Measurements from ENCODE around the gene KNDC1.
A peak's percentile ranks its signal among the peaks of the same experiment; 100 is the strongest.

KNDC1 gene

DNA sequence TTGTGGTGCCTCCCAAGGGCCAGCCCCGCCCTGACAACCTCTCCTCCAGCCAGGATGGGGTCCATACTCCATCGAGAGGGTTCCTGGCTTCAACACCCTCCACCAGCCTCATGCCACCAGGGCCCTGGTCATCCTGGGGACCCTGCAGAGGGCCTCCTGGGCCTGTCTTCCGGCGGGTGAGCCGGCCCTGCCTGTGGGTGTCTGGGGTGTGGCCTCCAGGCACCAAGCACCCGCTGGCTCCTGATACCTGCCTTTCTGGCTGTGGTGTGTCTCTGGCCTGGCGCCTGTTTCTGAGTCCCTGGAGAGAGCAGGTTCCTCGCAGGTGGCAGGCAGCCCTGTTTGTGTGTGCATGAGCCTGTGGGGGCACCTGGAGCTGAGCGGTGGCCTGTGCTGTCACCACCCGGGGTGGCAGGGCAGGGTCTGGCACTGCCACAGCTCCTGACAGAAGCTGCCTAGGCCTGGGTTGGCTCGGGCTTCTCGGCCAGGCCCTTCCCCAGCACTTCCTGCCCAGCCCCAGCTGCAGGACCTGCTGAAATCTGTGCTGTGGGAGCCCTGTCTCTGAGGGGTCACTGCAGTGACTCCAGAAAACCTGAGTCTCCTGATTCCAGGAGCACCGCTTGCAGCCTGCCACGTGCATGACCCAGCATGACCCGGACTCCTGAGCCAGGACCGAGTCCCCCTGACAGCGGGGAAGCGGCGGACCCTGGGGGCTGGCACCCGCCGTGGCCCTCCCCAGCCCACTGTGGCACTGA is 98.2 kb downstream of the KNDC1 start:
- TF ChIP-seq, protein P1, sequence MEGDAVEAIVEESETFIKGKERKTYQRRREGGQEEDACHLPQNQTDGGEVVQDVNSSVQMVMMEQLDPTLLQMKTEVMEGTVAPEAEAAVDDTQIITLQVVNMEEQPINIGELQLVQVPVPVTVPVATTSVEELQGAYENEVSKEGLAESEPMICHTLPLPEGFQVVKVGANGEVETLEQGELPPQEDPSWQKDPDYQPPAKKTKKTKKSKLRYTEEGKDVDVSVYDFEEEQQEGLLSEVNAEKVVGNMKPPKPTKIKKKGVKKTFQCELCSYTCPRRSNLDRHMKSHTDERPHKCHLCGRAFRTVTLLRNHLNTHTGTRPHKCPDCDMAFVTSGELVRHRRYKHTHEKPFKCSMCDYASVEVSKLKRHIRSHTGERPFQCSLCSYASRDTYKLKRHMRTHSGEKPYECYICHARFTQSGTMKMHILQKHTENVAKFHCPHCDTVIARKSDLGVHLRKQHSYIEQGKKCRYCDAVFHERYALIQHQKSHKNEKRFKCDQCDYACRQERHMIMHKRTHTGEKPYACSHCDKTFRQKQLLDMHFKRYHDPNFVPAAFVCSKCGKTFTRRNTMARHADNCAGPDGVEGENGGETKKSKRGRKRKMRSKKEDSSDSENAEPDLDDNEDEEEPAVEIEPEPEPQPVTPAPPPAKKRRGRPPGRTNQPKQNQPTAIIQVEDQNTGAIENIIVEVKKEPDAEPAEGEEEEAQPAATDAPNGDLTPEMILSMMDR (IDR thresholded peaks at IDR 0.05; ENCODE audit: borderline replicate concordance, insufficient read depth, low read depth, low read length) = no peak

GRCh38 chr10:133258818-133259601 is 99.0 kb downstream of the KNDC1 start:
- no peak overlapping the region for H3K4me3 ChIP-seq (ENCODE audit: low read depth, low read length)
- TF ChIP-seq, protein P1 (IDR thresholded peaks at IDR 0.05; ENCODE audit: borderline replicate concordance, insufficient read depth, low read depth, low read length) = no peak

More for the DNA sequence above, 98.2 kb downstream of the KNDC1 start:
- H3K4me3 ChIP-seq (ENCODE audit: low read depth, low read length) = no peak overlapping the region

DNA sequence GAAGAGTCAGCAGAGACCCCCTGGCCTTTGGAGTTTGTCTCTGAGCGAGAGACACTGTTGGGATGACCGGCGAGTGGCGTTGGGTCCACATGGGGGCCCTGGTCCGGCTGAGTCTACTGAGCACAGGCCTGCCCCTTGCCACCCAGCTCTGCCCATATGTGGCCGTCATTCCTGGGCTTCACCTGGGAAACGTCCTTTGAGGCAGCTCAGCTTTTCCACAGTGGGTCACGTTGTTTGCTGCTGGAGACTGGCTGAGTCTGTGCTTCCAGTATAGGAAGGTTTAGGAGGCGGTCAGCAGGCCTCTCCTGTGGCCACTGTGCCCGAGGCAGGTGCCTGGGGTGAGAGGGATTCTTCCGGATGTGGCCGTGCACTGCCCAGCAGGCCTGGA is 99.6 kb downstream of the KNDC1 start:
- TF ChIP-seq, protein P1 (IDR thresholded peaks at IDR 0.05; ENCODE audit: borderline replicate concordance, insufficient read depth, low read depth, low read length) = no peak
- H3K4me3 ChIP-seq (ENCODE audit: low read depth, low read length) = no peak overlapping the region

DNA sequence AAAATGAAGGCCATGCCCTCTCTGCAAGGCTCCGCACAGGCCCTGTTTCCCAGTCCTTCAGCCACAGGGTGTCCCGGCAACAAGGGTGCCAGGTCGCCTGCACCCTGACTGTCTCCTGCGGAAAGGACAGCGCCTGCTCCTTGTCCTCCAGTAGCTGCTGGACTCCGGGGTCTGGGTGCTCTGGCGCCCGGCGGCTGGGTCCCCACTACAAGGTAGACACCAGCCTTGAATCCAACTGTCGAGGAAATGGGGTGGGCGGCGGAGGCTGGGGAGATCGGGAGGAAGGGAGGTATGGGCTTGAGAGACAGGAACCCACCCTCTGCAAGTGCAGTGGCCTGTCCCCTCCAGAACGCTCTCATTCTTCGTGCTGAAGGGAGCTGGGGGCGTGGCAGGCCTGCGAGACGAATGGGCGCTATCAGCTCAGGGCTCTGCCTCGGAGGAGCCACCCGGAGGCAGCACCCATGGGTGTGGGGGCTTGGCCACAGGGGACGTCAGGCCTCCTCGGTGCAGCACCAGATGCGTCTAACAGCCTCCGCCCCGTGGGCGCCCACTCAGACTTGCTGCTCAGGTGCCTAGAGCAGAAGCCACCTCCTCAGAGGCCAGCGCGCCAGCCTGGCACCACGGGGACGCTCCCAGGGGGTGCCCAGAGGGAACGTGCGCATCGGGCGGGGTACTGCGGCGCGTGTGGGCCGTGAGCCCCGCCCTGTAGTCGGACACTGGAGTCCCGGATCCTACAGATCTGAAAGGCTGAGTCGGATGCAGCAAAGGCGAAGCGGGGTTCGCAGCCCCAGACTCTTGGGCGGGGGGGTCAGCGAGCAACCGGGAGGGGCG is 101.1 kb downstream of the KNDC1 start:
- H3K4me3 ChIP-seq (ENCODE audit: low read depth, low read length) = peak overlapping the region; percentile 68
- TF ChIP-seq, protein P1 (IDR thresholded peaks at IDR 0.05; ENCODE audit: borderline replicate concordance, insufficient read depth, low read depth, low read length) = no peak

- TF ChIP-seq, protein P1 (IDR thresholded peaks at IDR 0.05; ENCODE audit: borderline replicate concordance, insufficient read depth, low read depth, low read length) = no peak
- peak overlapping the region; percentile 68 for H3K4me3 ChIP-seq (ENCODE audit: low read depth, low read length)
Observed at GRCh38 chr10:133261726-133262325, 101.8 kb downstream of the KNDC1 start.

GRCh38 chr10:133262696-133263095 is 102.7 kb downstream of the KNDC1 start:
- TF ChIP-seq, protein P1 (IDR thresholded peaks at IDR 0.05; ENCODE audit: borderline replicate concordance, insufficient read depth, low read depth, low read length) = no peak
- H3K4me3 ChIP-seq (ENCODE audit: low read depth, low read length) = no peak overlapping the region

Measured in GM12875 (cell line).